OCI-M2 (cell line): ENCODE data around the gene LAYN.

Experiments used
- DNase-seq: peaks from one replicate; lab custom pipeline; 2025; ENCODE audit not compliant: unreplicated experiment; lab: John Stamatoyannopoulos, UW

LAYN gene

DNA sequence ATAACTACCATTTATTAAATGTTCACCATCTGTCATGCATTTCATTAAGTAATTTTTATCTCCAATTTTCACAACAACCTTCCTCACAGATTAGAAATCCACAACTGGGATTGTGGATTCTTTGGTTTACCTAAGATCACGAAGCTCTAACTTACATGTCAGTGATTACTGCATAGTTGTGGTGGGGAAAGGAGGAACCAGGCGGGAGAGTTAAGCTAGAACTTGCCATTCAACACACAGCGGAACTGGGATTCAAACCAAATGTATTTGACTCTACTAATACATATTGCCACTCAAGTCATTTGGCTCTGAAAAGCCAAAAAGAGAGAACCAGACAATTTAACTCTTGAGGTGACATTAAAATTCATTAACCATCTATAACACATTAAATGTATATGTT lies 10.4 kb upstream of the LAYN start:
- DNase-seq, result no peak

DNA sequence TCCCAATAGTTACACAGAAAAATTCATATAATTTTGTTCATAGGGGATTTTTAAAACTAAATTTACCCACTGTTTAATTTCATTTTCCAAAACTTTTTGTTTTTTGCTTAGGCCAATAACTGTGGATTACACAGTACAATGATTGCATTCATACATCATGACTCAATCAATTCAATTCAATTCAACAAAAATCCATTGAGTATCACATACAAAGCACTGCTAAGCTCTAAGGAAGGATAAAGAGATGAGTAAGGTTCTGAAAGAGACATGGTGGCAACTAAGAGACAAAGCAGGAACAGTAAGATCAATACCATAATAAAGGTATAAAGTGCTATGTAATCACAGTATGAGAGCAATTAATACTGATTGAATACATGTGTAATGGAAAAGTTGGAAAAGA lies 9.4 kb upstream of the LAYN start:
- DNase-seq, result no peak

DNA sequence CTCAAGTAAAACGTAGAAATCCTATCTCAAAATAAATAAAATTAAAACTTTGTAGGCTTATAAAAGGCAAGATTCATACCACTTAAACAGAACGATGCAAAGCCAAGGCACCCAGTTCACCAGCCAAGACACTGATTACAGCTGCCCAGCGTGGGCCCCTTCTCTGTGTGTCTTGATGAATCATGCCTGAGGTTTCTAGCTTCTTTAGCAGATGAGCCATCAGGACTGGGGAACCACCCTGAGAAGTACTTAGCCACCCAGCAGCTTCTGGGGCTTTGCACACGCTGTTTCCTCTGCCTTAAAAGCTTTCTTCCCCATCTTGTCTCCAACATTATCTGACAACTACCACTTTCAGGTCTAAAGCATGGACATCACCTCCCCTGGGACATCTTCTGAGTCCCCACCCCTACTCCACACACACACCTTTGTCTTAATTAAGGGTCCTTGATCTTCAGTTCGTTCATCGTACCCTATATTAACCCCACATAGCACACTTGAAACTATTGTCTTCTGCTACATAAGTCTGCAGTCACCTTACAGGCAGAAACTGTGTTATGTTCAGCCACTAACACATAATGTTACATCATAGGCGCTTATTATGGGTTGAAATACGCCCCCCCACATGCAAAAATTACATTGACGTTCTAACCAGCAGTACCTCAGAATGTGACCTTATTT lies 8.7 kb upstream of the LAYN start:
- no peak for DNase-seq

DNA sequence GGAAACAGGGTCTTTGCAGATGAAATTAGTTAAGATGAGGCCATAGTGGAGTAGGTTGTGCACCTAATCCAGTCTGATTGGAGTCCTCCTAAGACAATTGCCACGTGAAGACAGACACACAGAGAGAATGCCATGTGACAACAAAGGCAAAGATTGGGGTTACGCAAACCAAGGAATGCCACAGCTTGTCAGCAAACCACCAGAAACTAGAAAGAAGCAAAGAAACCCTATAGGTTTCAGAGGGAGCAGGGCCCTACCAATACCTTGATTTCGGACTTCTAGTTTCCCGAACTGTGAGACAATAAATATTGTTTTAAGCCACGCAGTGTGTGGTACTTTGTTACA lies 8.2 kb upstream of the LAYN start:
- no peak for DNase-seq

DNA sequence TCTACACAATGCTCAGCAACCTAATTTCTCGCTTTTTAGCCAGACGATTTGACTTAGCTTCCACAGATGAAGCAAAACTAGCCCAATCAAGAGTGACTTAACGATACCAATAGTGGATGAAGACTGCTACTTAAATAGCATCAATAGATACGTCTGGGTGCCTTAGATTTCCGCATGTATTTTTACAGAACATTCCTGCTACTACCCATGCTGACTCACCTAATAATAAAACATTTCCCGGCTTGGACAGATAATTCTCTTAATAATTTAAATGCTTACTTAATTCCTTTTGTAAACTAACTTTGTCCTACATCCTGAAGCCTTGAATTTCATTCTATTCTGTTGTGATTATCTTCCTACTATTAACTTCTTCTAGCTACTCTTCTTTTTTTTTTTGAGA lies 5.2 kb upstream of the LAYN start:
- DNase-seq, result no peak

DNA sequence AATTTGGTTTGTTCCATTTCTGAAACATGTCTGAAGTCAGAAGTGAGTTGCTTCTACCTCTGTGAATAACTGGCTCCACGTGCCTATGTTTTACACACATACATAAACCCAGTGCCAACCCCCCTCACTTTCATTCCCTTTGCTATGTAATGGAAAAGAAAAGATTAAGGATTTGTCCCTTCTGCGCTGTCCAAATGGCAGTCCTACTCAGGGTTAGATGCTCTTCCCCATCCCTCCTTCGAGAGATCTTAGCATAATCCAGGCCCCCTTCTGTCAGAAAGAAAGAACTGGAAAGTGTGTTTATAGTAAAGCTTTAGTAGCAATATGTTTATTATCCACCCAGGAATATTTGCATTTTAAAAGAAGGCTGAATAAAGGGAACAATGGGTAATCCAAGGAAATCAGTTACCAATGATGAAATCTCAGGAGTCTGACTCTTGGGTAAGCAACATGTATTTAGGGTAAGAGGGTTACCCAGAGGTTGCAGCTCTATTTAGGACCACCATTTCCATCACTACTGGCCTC lies 3.1 kb upstream of the LAYN start:
- no peak for DNase-seq

DNA sequence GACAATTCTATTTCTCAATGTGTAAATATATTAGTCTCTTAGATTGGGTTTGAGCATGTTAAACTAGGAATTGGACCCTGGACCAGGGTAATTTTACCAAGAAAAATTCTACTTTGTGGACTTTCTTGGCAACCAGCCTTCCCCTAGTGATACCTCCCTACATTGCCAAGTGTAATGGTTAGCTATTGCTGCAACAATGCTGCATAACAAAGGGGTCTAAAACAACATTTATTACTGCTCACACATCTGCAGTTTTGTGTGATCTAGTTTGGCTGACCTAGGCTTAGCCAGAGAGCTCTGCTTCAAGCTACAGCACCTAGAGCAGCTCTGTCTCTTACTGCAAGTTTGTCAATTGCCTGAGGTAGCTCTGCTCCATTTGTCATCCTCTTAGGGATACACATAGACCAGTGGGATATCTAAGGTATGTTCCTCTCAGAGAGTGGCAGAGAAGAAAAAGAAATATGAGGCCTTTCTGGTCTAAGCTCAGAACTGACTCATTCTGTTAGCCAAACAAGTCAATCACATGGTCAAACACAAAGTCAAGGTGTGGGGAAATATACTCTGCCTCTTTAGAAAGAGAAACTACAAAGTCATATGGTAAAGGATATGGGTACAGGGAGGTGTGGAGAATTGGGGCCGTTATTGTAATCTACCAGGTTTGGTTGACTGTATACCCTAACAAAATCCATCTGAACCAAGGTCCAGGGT lies 2.0 kb upstream of the LAYN start:
- no peak for DNase-seq

DNA sequence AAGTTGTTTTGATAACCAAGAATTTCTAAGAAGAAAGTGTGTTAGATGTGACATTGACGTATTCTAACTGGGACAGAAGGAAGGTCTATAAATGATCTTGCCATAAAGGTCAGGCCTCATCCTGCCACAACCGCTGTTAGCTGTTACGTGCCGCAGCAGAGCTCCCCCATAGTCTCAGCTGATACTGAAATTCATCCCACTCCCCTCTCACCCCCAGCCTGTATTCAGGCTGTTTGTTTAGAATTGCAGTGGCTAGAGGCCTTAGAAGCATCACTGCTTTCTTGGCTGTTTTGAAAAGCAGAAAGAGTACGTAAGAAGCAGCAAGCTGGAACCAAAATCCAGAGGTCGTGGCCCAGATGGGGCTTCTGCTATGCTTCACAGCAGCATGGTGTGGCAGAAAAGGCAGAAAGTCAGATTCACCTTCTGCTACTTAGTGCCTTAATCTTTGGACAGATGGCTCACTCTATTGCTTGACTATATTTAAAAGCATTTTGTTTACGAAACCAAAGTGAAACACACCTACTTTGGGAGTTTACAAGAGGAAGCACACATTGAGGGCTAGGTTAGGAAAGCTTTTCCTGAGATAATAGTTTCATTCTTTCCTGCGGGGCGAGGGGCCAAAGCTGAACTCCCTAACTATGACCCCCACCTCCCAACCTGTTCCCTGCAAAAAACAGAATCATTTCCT lies 950 bp upstream of the LAYN start:
- no peak for DNase-seq

DNA sequence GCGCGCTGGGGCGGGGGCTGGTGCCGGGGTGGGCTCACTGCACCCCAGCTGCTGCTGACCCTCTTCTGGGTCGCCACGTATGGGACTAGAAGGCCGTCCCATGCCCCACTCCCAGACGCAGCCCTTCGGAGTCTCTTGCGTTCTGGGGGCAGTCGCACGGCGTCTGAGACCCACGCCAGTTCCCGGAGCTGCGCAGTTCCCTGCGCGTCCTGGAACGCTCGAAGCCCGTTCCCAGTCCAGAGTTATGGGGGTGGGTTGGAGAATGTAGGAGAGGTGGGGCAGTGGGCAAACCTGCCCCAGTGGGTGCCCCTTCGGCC lies 375 bp downstream of the LAYN start:
- DNase-seq, result no peak

DNA sequence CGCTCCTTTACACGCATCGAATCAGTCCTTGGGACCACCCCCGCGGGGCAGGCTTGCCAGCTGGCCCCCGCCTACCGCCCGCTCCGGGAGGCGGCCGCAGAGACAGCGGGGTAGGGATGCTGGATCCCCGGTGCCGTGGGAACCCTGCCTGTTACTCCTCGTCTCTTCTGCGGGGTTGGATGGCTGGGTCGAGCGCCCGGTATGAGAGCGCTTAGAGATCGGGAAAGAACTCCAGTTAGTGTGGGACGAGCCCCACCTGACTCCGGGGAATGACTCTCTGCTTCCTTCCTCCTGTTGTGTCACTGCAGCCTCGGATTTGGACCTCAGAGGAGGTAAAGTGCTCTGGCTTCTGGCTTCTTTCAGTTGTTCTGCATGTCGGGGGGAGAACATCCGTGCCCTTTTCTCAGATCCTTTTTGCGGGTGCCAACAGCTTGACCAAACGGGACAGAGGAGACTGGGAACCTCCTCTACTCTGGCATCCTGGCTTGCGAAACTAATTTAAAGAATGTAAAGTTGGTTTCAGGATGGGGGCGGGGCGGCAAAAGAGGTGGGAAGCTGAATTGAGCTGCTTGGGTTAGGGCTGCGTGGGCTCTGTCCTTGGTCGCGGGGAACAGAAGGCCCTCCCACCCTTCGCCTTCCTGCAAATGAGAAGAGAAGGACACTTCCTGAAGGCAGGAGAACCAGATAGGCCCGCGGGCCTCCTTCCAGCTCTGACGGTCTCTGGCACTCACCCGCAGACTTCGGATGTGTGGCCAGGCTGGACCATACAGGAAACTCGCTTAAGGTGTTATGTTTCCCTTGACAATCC lies 938 bp downstream of the LAYN start:
- no peak for DNase-seq

DNA sequence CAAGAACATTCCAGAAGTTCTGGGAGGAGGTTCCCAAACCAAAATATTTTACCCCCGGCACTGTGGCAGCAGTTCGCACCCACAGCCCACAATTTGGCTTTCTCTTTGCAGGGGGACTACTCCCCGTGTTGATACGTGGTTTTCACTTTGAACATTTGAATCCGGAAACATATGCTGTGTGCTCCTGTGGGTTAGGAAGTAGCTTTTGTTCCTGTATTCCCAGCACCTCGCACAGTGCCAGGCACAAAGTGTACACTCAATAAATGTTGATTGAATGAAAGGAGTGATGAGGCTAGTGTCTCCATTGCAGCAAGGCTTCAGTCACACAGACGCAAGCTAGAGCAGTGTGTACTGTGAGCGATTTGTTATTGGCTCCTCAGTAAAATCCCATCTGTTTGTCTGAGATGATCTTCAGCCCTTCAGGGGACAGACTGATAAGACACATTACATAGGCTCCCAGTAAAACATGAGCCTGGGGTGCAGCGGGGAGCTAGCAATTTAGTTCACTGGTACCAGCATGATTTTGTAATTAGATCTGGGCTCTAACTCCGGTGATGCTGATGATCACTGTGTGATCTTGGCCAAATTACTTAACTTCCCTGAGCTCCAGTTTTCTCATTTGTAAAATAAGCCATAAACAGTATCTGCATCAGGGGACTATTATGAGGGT lies 2.2 kb downstream of the LAYN start:
- DNase-seq, result no peak

DNA sequence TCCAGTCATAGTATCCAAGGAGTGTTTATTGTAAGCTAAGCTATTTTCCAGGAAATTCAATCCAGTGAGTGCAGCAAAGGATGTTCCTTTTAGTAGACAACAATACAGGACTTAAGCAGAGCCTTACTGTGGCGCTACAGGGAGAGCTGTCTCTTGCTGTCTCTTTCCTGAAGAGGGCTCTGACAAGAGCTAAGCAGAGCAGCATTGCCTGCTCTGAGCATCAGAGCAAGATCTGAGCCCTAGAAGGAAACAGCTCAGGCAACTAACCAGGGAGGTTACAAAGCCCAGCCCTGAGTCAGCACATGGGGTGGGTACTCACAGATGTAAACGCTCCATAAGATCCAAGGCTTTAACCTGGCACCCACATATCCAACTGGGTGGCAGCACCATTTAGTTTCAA lies 8.0 kb downstream of the LAYN start:
- no peak for DNase-seq

DNA sequence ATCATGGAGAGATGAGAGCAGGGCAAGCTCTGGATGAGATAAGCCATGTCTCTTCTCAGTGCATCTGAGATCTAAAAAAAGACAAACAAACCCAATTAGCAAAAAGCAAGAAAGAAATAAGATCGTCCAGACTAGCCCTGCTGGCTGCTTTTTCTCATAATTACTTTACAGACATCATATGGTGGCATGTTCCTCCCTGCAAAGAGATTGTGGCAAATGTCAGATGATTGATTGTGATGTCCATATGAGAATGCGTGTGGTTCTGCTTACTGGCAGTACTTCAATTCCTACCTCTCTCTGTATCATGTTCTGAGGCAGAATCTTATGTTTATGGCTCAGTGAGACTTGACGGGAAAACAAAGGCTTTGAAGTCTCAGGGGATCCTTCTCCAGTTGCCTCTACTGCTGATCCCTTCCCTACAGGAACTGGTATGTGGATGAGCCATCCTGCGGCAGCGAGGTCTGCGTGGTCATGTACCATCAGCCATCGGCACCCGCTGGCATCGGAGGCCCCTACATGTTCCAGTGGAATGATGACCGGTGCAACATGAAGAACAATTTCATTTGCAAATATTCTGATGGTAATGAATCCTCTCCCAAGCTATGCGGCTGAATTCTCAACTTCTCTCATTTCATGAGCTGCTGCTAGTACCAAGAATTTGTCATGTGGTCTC lies 8.8 kb downstream of the LAYN start:
- DNase-seq, result no peak

DNA sequence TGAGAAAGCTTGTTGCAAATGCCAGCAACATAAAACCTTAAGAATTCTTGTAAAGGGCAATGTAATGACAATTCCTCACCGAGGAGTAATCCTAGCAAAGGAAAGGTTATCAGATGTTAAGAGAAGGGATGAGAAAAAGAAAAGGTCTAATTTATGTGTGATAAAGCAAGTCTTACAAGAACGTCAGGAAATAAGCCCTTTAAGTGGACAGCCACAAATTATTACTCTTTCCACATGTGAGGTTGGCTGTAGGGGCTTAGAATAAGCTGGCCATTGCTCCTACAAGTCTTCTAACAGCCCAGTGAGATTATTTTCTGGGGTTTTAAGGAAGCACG lies 9.3 kb downstream of the LAYN start:
- DNase-seq, result no peak

DNA sequence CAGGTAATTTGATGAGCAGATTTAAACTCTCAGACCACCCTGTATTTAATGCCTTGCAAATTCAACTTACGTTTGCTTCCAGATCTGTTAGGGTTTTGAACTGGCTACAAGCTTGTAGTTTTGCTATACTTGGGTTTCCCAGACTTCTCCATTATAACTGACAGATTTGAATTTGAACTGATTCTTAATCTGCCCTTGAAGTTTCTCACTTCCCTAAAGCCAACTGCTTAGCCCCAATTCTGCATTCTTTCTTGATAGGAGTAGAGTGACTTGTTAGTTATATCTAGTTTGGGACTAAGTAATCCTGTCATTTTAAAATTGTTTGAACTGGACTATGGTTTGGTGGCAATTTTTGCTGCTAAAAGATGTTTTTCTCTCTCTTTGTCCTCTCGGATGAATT lies 9.7 kb downstream of the LAYN start:
- DNase-seq, result no peak

DNA sequence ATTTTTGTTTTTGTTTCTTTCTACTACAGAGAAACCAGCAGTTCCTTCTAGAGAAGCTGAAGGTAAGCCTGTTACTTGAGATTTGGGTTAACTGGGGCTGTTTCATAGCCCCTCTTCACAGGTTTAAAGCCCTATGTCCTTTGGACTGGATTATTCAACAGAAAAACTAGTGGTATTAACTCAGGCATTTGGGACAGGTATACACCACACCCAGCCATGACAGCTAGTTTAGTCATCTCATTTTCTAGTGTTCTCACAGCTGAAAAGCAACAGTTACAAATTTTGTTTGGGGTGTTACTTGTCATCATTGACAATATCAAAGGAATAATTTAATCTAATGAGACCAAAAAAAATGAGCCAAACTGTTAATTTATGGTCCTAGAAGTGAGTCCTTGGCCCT lies 14.0 kb downstream of the LAYN start:
- no peak for DNase-seq

DNA sequence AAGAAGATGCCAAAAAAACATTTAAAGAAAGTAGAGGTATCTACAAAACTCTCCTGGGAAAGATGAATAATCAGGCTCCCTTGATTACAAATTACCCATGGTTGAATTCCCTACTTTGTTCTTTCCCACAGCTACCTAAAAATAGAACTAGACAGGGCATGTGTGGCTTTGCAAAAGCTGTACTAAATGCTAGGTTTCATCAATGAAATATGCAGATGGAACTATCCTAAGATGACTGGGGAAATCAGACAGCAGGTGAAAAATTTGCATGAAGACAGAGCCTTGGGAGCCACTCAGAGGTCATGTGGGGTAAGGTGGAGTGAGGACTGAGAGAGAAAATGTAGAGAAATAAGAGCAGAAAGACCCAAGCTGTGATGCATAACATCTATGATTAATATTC lies 14.7 kb downstream of the LAYN start:
- no peak for DNase-seq

DNA sequence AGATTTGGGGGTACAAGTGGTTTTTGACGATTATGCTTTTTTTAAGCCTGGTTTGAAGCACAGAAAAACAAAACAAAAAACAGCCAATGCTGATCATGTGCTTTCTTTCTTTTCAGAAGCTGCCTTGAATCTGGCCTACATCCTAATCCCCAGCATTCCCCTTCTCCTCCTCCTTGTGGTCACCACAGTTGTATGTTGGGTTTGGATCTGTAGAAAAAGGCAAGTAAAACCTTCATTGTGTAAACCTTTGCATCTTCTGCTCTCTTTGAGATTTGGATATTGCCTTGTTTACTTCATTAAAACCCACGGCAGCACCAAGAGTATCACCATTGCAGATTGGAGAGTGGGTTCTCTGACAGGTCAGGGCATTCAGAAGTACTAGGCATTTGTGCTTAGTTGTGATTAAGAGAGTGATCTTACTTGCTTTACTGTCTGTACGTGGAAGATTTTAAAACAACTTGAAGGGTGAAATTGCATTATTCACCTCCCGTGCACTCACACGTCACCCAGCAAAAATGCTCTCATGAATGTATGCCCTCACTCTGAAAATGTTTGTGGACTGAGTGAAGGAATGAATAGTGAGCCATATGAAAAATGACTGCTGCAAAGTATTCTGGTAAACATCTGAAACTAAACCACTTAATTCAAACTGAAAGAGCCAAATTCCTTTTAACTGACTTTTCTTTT lies 17.0 kb downstream of the LAYN start:
- no peak for DNase-seq

DNA sequence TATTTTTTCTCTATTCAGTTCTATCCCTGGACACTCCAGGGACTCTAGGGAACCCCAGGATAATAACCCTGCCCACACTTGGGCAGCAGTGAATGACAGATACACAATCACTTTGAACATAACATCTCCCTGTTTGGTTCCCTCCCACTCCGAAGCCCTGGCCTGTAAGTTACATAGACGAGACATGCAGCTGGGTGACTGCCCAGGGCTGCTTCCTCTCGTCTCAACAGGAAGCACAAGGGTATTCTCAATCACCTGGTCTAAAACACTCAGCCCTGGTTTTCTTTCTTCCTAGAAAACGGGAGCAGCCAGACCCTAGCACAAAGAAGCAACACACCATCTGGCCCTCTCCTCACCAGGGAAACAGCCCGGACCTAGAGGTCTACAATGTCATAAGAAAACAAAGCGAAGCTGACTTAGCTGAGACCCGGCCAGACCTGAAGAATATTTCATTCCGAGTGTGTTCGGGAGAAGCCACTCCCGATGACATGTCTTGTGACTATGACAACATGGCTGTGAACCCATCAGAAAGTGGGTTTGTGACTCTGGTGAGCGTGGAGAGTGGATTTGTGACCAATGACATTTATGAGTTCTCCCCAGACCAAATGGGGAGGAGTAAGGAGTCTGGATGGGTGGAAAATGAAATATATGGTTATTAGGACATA lies 19.4 kb downstream of the LAYN start:
- no peak for DNase-seq

DNA sequence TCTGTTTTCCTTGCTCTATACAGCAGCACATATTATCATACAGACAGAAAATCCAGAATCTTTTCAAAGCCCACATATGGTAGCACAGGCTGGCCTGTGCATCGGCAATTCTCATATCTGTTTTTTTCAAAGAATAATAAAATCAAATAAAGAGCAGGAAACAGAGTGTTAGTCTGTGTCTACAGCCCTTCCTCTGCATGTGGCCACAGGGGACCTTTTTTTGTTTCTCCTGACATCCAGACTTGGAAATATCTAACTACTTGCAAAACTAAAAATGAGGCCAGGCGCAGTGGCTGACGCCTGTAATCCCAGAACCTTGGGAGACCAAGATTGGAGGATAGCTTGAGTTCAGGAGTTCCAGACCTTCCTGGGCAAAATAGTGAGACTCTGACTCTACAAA lies 20.3 kb downstream of the LAYN start:
- DNase-seq, result no peak
